Progenitor cell of endocrine pancreas (in vitro differentiated cells): Measurements from ENCODE around the gene CNGA2. TPM values are rescaled to one million over a fixed set of nuclear protein-coding genes. Genes with fewer than 3 reads are reported as not detected.

Experiments used
- DNase-seq: peaks from one replicate; pipeline ENCODE4 v3.0.0; 2021; ENCODE audit warnings: low spot score; ENCODE audit not compliant: unreplicated experiment
- H3K27ac Mint-ChIP-seq: 2 replicates; pipeline ENCODE4 v1.8.0; 2021; ENCODE audit warnings: mild to moderate bottlenecking, moderate library complexity, mixed read lengths
- H3K27me3 Mint-ChIP-seq: 2 replicates; pipeline ENCODE4 v1.8.0; 2021; ENCODE audit warnings: mixed read lengths
- H3K36me3 Mint-ChIP-seq: 2 replicates; pipeline ENCODE4 v1.8.0; 2022; ENCODE audit warnings: mixed read lengths; ENCODE audit not compliant: insufficient read depth
- H3K4me1 Mint-ChIP-seq: 2 replicates; pipeline ENCODE4 v1.8.0; 2021; ENCODE audit warnings: low read depth, mixed read lengths
- H3K4me3 Mint-ChIP-seq: 2 replicates; pipeline ENCODE4 v1.8.0; 2021; ENCODE audit warnings: low read depth, mild to moderate bottlenecking, moderate library complexity, mixed read lengths
- H3K9me3 Mint-ChIP-seq: 2 replicates; pipeline ENCODE4 v1.8.0; 2021; ENCODE audit warnings: low read depth, mixed read lengths
- total RNA-seq: library from RNA; stranded (reverse); gene quantifications from 2 replicates; pipeline ENCODE4 v1.2.1, GENCODE V29; 2021
- TF ChIP-seq, protein P1 (sequence below): fragments of 200-600 bp; sonication (generic); IDR thresholded peaks from one replicate; pipeline ENCODE4 v1.5.0; 2021; ENCODE audit warnings: antibody characterized with exemption, mild to moderate bottlenecking; ENCODE audit not compliant: unreplicated experiment

Gene CNGA2
- total RNA-seq, 1 donor from 2014 or later, result not detected

DNA sequence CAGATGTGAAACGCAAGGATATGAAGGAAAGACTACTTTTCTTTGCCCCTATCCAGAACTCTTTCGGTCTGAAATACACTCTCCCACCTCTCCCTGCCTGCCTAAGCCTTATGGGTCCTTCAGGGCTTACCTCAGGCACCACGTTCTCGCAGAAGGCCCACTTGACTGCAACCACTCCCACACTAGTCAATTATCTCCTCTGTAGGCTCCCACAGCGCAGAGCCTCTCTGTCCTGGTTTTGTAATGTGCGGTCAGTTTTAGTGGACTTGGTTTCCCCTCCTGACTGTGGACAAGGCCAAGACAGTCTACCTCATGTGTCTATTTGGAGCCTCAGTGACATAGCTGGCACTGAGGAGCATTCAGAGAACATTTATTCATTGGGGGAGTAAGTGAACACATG is 11.1 kb downstream of the CNGA2 start:
- H3K36me3 Mint-ChIP-seq, result no peaks in the 10 kb centered on the region
- H3K4me1 Mint-ChIP-seq, result no peaks in the 10 kb centered on the region
- no peak overlapping the region for H3K4me3 Mint-ChIP-seq
- H3K27ac Mint-ChIP-seq, result no peak overlapping the region
- H3K9me3 Mint-ChIP-seq, result peaks cover 22% of the 10 kb centered on the region
- TF ChIP-seq, protein P1, sequence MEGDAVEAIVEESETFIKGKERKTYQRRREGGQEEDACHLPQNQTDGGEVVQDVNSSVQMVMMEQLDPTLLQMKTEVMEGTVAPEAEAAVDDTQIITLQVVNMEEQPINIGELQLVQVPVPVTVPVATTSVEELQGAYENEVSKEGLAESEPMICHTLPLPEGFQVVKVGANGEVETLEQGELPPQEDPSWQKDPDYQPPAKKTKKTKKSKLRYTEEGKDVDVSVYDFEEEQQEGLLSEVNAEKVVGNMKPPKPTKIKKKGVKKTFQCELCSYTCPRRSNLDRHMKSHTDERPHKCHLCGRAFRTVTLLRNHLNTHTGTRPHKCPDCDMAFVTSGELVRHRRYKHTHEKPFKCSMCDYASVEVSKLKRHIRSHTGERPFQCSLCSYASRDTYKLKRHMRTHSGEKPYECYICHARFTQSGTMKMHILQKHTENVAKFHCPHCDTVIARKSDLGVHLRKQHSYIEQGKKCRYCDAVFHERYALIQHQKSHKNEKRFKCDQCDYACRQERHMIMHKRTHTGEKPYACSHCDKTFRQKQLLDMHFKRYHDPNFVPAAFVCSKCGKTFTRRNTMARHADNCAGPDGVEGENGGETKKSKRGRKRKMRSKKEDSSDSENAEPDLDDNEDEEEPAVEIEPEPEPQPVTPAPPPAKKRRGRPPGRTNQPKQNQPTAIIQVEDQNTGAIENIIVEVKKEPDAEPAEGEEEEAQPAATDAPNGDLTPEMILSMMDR, result no peak
- no peak for DNase-seq
- peaks cover 21% of the 10 kb centered on the region for H3K27me3 Mint-ChIP-seq

DNA sequence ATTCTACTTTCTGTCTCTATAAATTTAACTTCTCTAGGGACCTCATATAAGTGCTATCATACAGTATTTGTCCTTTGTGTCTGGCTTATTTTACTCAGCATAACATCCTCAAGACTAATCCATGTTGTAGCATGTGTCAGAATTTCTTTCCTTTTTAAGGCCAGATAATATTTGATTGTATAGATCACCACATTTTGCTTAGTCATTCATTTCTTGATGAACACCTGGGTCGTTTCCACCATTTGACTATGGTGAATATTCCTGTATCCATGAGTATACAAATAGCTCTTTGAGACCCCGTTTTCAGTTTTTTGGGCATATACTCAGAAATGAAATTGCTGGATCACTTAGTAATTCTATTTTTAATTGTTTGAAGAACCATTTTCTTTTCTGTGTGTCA is 12.0 kb downstream of the CNGA2 start:
- peaks cover 20% of the 10 kb centered on the region for H3K9me3 Mint-ChIP-seq
- H3K4me3 Mint-ChIP-seq, result no peak overlapping the region
- H3K27me3 Mint-ChIP-seq, result peaks cover 26% of the 10 kb centered on the region
- TF ChIP-seq, protein P1, result no peak
- H3K27ac Mint-ChIP-seq, result no peak overlapping the region
- H3K4me1 Mint-ChIP-seq, result no peaks in the 10 kb centered on the region
- H3K36me3 Mint-ChIP-seq, result no peaks in the 10 kb centered on the region
- no peak for DNase-seq

DNA sequence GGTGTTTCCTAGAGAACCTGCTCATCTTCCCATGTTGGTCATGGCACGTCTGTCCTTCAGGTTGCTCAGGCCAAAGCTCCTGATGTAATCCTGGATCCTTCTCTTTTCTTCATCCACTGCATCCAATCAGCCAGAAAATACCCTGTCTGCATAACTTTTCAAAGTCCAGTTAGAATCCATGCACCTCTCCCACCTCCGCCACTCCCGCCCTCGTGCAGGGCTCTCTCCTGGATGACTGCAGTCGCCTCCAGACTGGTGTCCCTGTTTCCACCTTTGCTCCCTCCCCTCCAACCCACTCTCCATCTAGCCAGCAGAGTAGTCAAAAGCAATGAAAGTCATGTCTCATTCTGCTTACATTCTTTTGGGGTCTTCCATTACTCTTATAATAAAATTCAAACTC is 16.0 kb downstream of the CNGA2 start:
- Mint-ChIP-seq H3K36me3 (no peaks in the 10 kb centered on the region), H3K9me3 (peaks cover 12% of the 10 kb centered on the region), H3K4me3 (no peak overlapping the region), H3K27me3 (peaks cover 27% of the 10 kb centered on the region), H3K4me1 (peaks cover 3% of the 10 kb centered on the region), H3K27ac (no peak overlapping the region)
- TF ChIP-seq, protein P1, result no peak
- no peak for DNase-seq

DNA sequence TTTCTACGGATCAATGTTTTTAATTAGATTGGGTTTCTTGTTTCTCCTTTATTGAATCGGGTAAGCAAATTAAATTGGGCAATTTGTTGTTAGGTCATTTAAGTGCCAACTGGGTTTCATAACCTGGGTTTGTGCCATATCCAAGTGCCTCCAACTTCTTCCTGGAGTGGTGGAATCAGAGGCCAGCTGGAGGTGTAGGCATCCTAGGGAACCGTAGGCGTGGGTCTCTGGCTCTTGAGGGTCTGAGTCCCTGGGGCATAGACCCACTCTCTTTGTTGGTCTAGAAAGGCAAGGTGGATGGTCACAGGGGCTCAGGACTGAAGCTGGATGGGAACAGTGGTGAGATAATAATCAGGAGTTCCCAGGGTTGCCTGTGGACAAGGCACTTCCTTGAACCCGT is 18.3 kb downstream of the CNGA2 start:
- no peak overlapping the region for H3K4me3 Mint-ChIP-seq
- no peak overlapping the region for H3K27ac Mint-ChIP-seq
- H3K4me1 Mint-ChIP-seq, result peaks cover 3% of the 10 kb centered on the region
- H3K27me3 Mint-ChIP-seq, result peaks cover 30% of the 10 kb centered on the region
- TF ChIP-seq, protein P1, result no peak
- no peaks in the 10 kb centered on the region for H3K36me3 Mint-ChIP-seq
- peaks cover 11% of the 10 kb centered on the region for H3K9me3 Mint-ChIP-seq
- no peak for DNase-seq

DNA sequence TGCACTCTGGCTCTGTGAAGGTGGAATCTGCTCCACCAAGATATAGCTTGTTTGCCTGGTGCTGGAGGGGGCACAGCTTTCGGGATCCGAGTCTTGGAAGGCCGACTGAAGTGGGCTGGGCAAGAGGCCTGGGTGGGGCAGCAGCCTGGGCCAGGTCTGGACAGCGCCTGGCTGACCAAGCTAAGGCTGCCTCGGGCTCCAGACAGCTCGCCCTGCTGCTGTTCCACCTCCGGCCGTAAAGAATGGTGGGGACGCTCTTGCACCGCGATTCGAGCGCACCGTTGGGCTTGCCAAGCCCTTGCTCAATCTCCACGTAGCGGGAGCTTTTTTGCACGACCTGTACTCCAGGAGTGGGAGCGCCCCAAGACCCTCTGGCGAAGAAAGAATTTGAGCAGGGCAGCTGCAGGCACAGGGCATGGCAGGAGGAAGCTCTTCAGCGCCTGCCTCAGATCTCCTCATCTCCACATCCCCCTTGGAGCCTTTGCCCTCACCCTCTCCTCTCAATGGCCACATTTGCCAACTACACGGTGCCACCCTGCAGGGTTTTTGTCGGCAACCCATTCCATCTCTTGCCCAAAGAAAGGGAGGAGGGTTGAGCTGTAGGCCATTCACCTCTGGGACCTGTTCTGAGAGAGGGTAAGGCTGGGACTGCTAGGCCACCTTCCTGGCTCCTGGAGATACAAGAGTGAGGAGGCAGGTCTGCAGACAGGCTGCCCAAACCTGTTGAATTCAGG is 18.9 kb downstream of the CNGA2 start:
- peaks cover 3% of the 10 kb centered on the region for H3K4me1 Mint-ChIP-seq
- H3K4me3 Mint-ChIP-seq, result no peak overlapping the region
- TF ChIP-seq, protein P1, result peak; percentile 81
- DNase-seq, result peak; percentile 51
- no peaks in the 10 kb centered on the region for H3K36me3 Mint-ChIP-seq
- peaks cover 16% of the 10 kb centered on the region for H3K9me3 Mint-ChIP-seq
- peaks cover 29% of the 10 kb centered on the region for H3K27me3 Mint-ChIP-seq
- peak overlapping the region; percentile 33 for H3K27ac Mint-ChIP-seq
